Kidney (tissue), 14 donors: ENCODE measurements around the gene PTMA. TPM values are rescaled to one million over a fixed set of nuclear protein-coding genes. Genes with fewer than 3 reads are reported as not detected.
A peak's percentile ranks its signal among the peaks of the same experiment; 100 is the strongest.

Experiments
- DNase-seq, 5 donors: peaks; one replicate each; pipeline ENCODE4 v3.0.0-alpha.2; 2013 to 2020
- FAIRE-seq: peaks from 2 replicates; lab custom pipeline; 2012; peaks lifted over from hg19 to GRCh38; lab: Jason Lieb, UNC
- H3K27ac ChIP-seq, 2 donors: one replicate each; pipeline ENCODE4 v1.7.0; 2013; ENCODE audit warnings: low read depth in 2 of 2, low read length in 2 of 2, inconsistent platforms in 1 of 2
- H3K27me3 ChIP-seq: one replicate; pipeline ENCODE4 v1.7.1; 2013; ENCODE audit warnings: low read length, inconsistent platforms; ENCODE audit not compliant: control insufficient read depth, insufficient read depth
- H3K36me3 ChIP-seq, 3 donors: one replicate each; pipeline versions ENCODE4 v1.7.0 to v1.7.1; 2013; ENCODE audit warnings: low read length in 3 of 3, control low read depth in 1 of 3, inconsistent platforms in 1 of 3; ENCODE audit not compliant: insufficient read depth in 3 of 3, control insufficient read depth in 2 of 3
- H3K4me1 ChIP-seq, 3 donors: one replicate each; pipeline versions ENCODE4 v1.7.0 to v1.7.1; 2013; ENCODE audit warnings: low read length in 3 of 3, inconsistent platforms in 1 of 3, low read depth in 1 of 3; ENCODE audit not compliant: control insufficient read depth in 2 of 3, insufficient read depth in 2 of 3
- H3K4me3 ChIP-seq, 3 donors: one replicate each; pipeline versions ENCODE4 v1.7.0 to v1.8.1; 2013; ENCODE audit warnings: low read length in 3 of 3, control low read depth in 1 of 3, inconsistent platforms in 1 of 3
- H3K9ac ChIP-seq, 3 donors: one replicate each; pipeline versions ENCODE4 v1.7.0 to v1.7.1; 2013; ENCODE audit warnings: low read length in 3 of 3, control low read depth in 1 of 3, inconsistent platforms in 1 of 3
- H3K9me3 ChIP-seq, 3 donors: one replicate each; pipeline versions ENCODE4 v1.7.0 to v1.7.1; 2013; ENCODE audit warnings: low read length in 3 of 3, control low read depth in 1 of 3, inconsistent platforms in 1 of 3; ENCODE audit not compliant: control insufficient read depth in 2 of 3, insufficient read depth in 1 of 3
- CTCF ChIP-seq: IDR thresholded peaks from 3 replicates; pipeline ENCODE4 v1.5.1; 2012; ENCODE audit warnings: mild to moderate bottlenecking, moderate library complexity, borderline replicate concordance; ENCODE audit not compliant: insufficient read depth; ENCODE audit errors: extremely low read depth
- intact Hi-C: fragments of 100-400 bp; cut with DNase I; formaldehyde crosslinking; loops from one replicate; pipeline ENCODE4 v1.11.1; 2022
- polyA plus RNA-seq: library from polyadenylated mRNA; stranded (reverse); fragments of 350-450 nt; fragmentation: Illumina TruSeq; extraction: RNeasy Lipid Tissue Mini Kit (QIAGEN cat#74804); gene quantifications from one replicate; pipeline ENCODE4 v1.2.3, GENCODE V29; 2014; ENCODE audit warnings: low read depth, low replicate concordance; ENCODE audit not compliant: insufficient read depth
- total RNA-seq: library from RNA; stranded (reverse); fragmentation: NEBNext Ultra II Directional; extraction: Animal tissue kit (Norgen Biotek cat#: 25700); gene quantifications from one replicate; pipeline ENCODE4 v1.2.1, GENCODE V29; 2021
- donor health status: control.
- donor health status: control.
- donor health status: control.
- donor health status: control.
- donor health status: control.
- donor health status: DM: yes; HTN: yes; CAD: no.
- donor health status: Normal renal cell carcinoma (clear cell type).

Gene PTMA
- total and polyA plus RNA-seq, 2 donors from 2014 or later = 825 to 1,173 TPM

GRCh38 chr2:231717281-231718171 is 9.2 kb downstream of the PTMA start:
- intact Hi-C loops = loop anchor here (5.0 kb wide), 1 partner anchor 35 kb away; no protein-coding TSS in a partner anchor
- Histone ChIP-seq H3K27ac (no peak overlapping the region), H3K9me3 (no peaks in the 10 kb centered on the region), H3K4me1 (peaks cover 0 to 12% (median 10%) of the 10 kb centered on the region in 3 donors), H3K27me3 (no peaks in the 10 kb centered on the region), H3K9ac (no peak overlapping the region), H3K36me3 (peaks cover 0 to 5% (median 2%) of the 10 kb centered on the region in 3 donors), H3K4me3 (peak overlapping the region in 1 of 3 donors; percentile 30)
- no peak for TF ChIP-seq CTCF
- FAIRE-seq (no peak), DNase-seq (peak; percentile 66 to 91 (median 77))

GRCh38 chr2:231718799-231719198 is 10.5 kb downstream of the PTMA start:
- Histone ChIP-seq H3K27ac (no peak overlapping the region), H3K4me1 (peaks cover 0 to 7% (median 6%) of the 10 kb centered on the region in 3 donors), H3K27me3 (no peaks in the 10 kb centered on the region), H3K4me3 (no peak overlapping the region), H3K9ac (no peak overlapping the region), H3K36me3 (peaks cover 0 to 3% (median 0%) of the 10 kb centered on the region in 3 donors), H3K9me3 (no peaks in the 10 kb centered on the region)
- no peak for DNase-seq
- intact Hi-C loops = loop anchor here (5.0 kb wide), 1 partner anchor 36 kb away; no protein-coding TSS in a partner anchor
- no peak for TF ChIP-seq CTCF
- no peak for FAIRE-seq

GRCh38 chr2:231720292-231720986 is 12.1 kb downstream of the PTMA start:
- DNase-seq (peak in 1 of 5 donors; percentile 7), FAIRE-seq (no peak)
- Histone ChIP-seq H3K4me1 (peaks cover 0 to 2% (median 0%) of the 10 kb centered on the region in 3 donors), H3K4me3 (no peak overlapping the region), H3K27me3 (no peaks in the 10 kb centered on the region), H3K9me3 (no peaks in the 10 kb centered on the region), H3K9ac (no peak overlapping the region), H3K27ac (no peak overlapping the region), H3K36me3 (no peaks in the 10 kb centered on the region)
- intact Hi-C loops = no loop called here
- no peak for TF ChIP-seq CTCF
